HG03520 (cell line): ENCODE results near the gene RBM33.

ENCODE experiments used
- ATAC-seq: cut with Tn5 transposase; IDR thresholded peaks from one replicate; pipeline ENCODE4 v1.9.1; 2021; ENCODE audit warnings: mild to moderate bottlenecking, moderate library complexity; ENCODE audit not compliant: unreplicated experiment

The RBM33 gene

GRCh38 chr7:155804897-155805825 is 160.7 kb downstream of the RBM33 start:
- no peak for ATAC-seq

GRCh38 chr7:155805826-155806095 is 161.3 kb downstream of the RBM33 start:
- no peak for ATAC-seq

- ATAC-seq = no peak
Measured at GRCh38 chr7:155806096-155806871, 161.8 kb downstream of the RBM33 start.

GRCh38 chr7:155807065-155807671 is 162.7 kb downstream of the RBM33 start:
- ATAC-seq = no peak

GRCh38 chr7:155807789-155808548 is 163.5 kb downstream of the RBM33 start:
- no peak for ATAC-seq

- no peak for ATAC-seq
Measured at GRCh38 chr7:155808549-155809331, 164.3 kb downstream of the RBM33 start.

GRCh38 chr7:155809332-155809946 is 165.0 kb downstream of the RBM33 start:
- ATAC-seq = no peak

- ATAC-seq = no peak
Measured at GRCh38 chr7:155809947-155810769, 165.7 kb downstream of the RBM33 start.

- no peak for ATAC-seq
Measured at GRCh38 chr7:155810770-155811559, 166.5 kb downstream of the RBM33 start.

GRCh38 chr7:155811560-155811894 is 167.1 kb downstream of the RBM33 start:
- no peak for ATAC-seq

GRCh38 chr7:155811895-155812761 is 167.7 kb downstream of the RBM33 start, which contains the start of gene SHH:
Gene SHH, minus strand, starts transcription at chr7:155812463. Its CDS starts 341 bp downstream, at chr7:155812122.
- no peak for ATAC-seq

GRCh38 chr7:155813125-155813524 is 168.7 kb downstream of the RBM33 start:
- ATAC-seq = no peak

- no peak for ATAC-seq
Measured at GRCh38 chr7:155813546-155814315, 169.3 kb downstream of the RBM33 start.

- ATAC-seq = no peak
Measured at GRCh38 chr7:155814316-155815276, 170.1 kb downstream of the RBM33 start.
